Fibroblast of lung (primary cell): Measurements from ENCODE around the gene AXIN2. TPM values are rescaled to one million over a fixed set of nuclear protein-coding genes. Genes with fewer than 3 reads are reported as not detected.

ENCODE experiments used
- DNase-seq, 2 donors: peaks; one replicate each; pipeline versions ENCODE4 v3.0.0 to v3.0.0-alpha.2; 2010; ENCODE audit warnings: low read depth in 2 of 2
- H2AFZ ChIP-seq: 2 replicates; pipeline ENCODE4 v1.5.1; 2012; ENCODE audit warnings: low read length, control low read depth, inconsistent platforms
- H3K27ac ChIP-seq: 2 replicates; pipeline ENCODE4 v1.5.1; 2011; ENCODE audit warnings: low read length, control low read depth; ENCODE audit not compliant: insufficient read depth
- H3K27me3 ChIP-seq: 2 replicates; pipeline ENCODE4 v1.5.1; 2011; ENCODE audit warnings: mild to moderate bottlenecking, low read length; ENCODE audit not compliant: control insufficient read depth, insufficient read depth
- H3K36me3 ChIP-seq: 2 replicates; pipeline ENCODE4 v1.5.1; 2011; ENCODE audit warnings: low read length; ENCODE audit not compliant: control insufficient read depth, insufficient read depth
- H3K4me1 ChIP-seq: 2 replicates; pipeline ENCODE4 v1.5.1; 2011; ENCODE audit warnings: low read length; ENCODE audit not compliant: control insufficient read depth, insufficient read depth; ENCODE audit errors: extremely low read depth
- H3K4me2 ChIP-seq: 2 replicates; pipeline ENCODE4 v1.5.1; 2011; ENCODE audit warnings: low read length, control low read depth; ENCODE audit not compliant: insufficient read depth; ENCODE audit errors: extremely low read depth
- H3K4me3 ChIP-seq, 4 experiments: fragments of 200-600 bp in 1 of 4; sonication (generic) in 1 of 4; replicated peaks in 1 of 4; 2 replicates each; pipeline ENCODE4 v1.5.1; 2011 to 2016; ENCODE audit warnings: low read length in 4 of 4, low read depth in 3 of 4, mild to moderate bottlenecking in 3 of 4, control low read depth in 2 of 4, inconsistent platforms in 1 of 4, mixed read lengths in 1 of 4; ENCODE audit not compliant: insufficient read depth in 1 of 4; ENCODE audit errors: control extremely low read depth in 1 of 4
- H3K79me2 ChIP-seq: 2 replicates; pipeline ENCODE4 v1.5.1; 2012; ENCODE audit warnings: mild to moderate bottlenecking, low read length, inconsistent platforms; ENCODE audit not compliant: control insufficient read depth, insufficient read depth
- H3K9ac ChIP-seq: 2 replicates; pipeline ENCODE4 v1.5.1; 2011; ENCODE audit warnings: mild to moderate bottlenecking, low read length, control low read depth; ENCODE audit not compliant: insufficient read depth
- H3K9me3 ChIP-seq: 2 replicates; pipeline ENCODE4 v1.5.1; 2012; ENCODE audit warnings: low read depth, low read length; ENCODE audit not compliant: control insufficient read depth, insufficient read depth
- H4K20me1 ChIP-seq: 2 replicates; pipeline ENCODE4 v1.5.1; 2011; ENCODE audit warnings: low read length; ENCODE audit not compliant: control insufficient read depth, insufficient read depth; ENCODE audit errors: extremely low read depth
- CTCF ChIP-seq, 2 donors: IDR thresholded peaks in 1 of 2; conservative IDR thresholded peaks in 1 of 2; 1 replicate in 1 of 2; 2 replicates in 1 of 2; pipeline ENCODE4 v1.5.1; 2011 to 2012; ENCODE audit warnings: low read length in 2 of 2, control low read depth in 1 of 2, inconsistent platforms in 1 of 2, low read depth in 1 of 2, mild to moderate bottlenecking in 1 of 2
- EZH2 ChIP-seq: IDR thresholded peaks from 2 replicates; pipeline ENCODE4 v1.5.1; 2012; ENCODE audit warnings: low read length, control low read depth, mild to moderate bottlenecking; ENCODE audit errors: missing control alignments
- polyA plus RNA-seq, 2 donors: library from polyadenylated mRNA; depleted of rRNA in 1 of 2; stranded (reverse) in 1 of 2; unstranded in 1 of 2; fragments of >200 nt; gene quantifications; 2 replicates each; pipeline ENCODE4 v1.2.1, GENCODE V29; 2011 to 2012; ENCODE audit warnings: missing spikeins in 1 of 2
- total RNA-seq: library from RNA; depleted of rRNA; stranded (reverse); fragments of >200 nt; gene quantifications from 2 replicates; pipeline ENCODE4 v1.2.1, GENCODE V29; 2014

The AXIN2 gene
- total and polyA plus RNA-seq, 2 donors (not counting 1 experiment from before 2014, with no cell fraction given) = 1.8 to 2.0 TPM

GRCh38 chr17:65600518-65600917 lies 39.1 kb upstream of the AXIN2 start:
- Histone ChIP-seq H3K4me2 (no peak overlapping the region), H3K27me3 (no peaks in the 10 kb centered on the region), H4K20me1 (no peaks in the 10 kb centered on the region), H3K9me3 (no peaks in the 10 kb centered on the region), H3K27ac (no peak overlapping the region), H2AFZ (no peak overlapping the region), H3K79me2 (no peaks in the 10 kb centered on the region), H3K4me3 (no peak overlapping the region), H3K9ac (no peak overlapping the region), H3K36me3 (no peaks in the 10 kb centered on the region), H3K4me1 (no peaks in the 10 kb centered on the region)
- TF ChIP-seq CTCF (conservative IDR thresholded peaks at IDR 0.05 in 1 of 2, IDR thresholded peaks at IDR 0.05 in 1 of 2; ENCODE audit: low read depth in 1 of 2, low read length in 2 of 2) = no peak
- no peak for TF ChIP-seq EZH2
- no peak for DNase-seq

- TF ChIP-seq EZH2 (no peak), CTCF (conservative IDR thresholded peaks at IDR 0.05 in 1 of 2, IDR thresholded peaks at IDR 0.05 in 1 of 2; ENCODE audit: low read depth in 1 of 2, low read length in 2 of 2) (no peak)
- no peak overlapping the region for H3K4me2 ChIP-seq
- H2AFZ ChIP-seq = no peak overlapping the region
- no peaks in the 10 kb centered on the region for H3K27me3 ChIP-seq
- no peak overlapping the region for H3K4me3 ChIP-seq
- H3K36me3 ChIP-seq = no peaks in the 10 kb centered on the region
- no peaks in the 10 kb centered on the region for H3K4me1 ChIP-seq
- no peaks in the 10 kb centered on the region for H4K20me1 ChIP-seq
- no peaks in the 10 kb centered on the region for H3K9me3 ChIP-seq
- H3K79me2 ChIP-seq = no peaks in the 10 kb centered on the region
- H3K9ac ChIP-seq = no peak overlapping the region
- DNase-seq = no peak
- H3K27ac ChIP-seq = no peak overlapping the region
Observed at GRCh38 chr17:65599650-65600049, 38.2 kb upstream of the AXIN2 start.

- no peaks in the 10 kb centered on the region for H3K36me3 ChIP-seq
- no peaks in the 10 kb centered on the region for H3K9me3 ChIP-seq
- no peaks in the 10 kb centered on the region for H3K27me3 ChIP-seq
- H3K79me2 ChIP-seq = no peaks in the 10 kb centered on the region
- H3K9ac ChIP-seq = no peak overlapping the region
- no peak for TF ChIP-seq EZH2
- no peak for TF ChIP-seq CTCF (conservative IDR thresholded peaks at IDR 0.05 in 1 of 2, IDR thresholded peaks at IDR 0.05 in 1 of 2; ENCODE audit: low read depth in 1 of 2, low read length in 2 of 2)
- H3K4me3 ChIP-seq = no peak overlapping the region
- no peaks in the 10 kb centered on the region for H3K4me1 ChIP-seq
- no peak overlapping the region for H2AFZ ChIP-seq
- DNase-seq = no peak
- no peak overlapping the region for H3K27ac ChIP-seq
- H4K20me1 ChIP-seq = no peaks in the 10 kb centered on the region
- no peak overlapping the region for H3K4me2 ChIP-seq
Observed at GRCh38 chr17:65598746-65599145, 37.3 kb upstream of the AXIN2 start.
